Kidney epithelial cell (primary cell): ENCODE results near the gene FABP7. TPM values are rescaled to one million over a fixed set of nuclear protein-coding genes. Genes with fewer than 3 reads are reported as not detected.

Experiments used
- DNase-seq: peaks from one replicate; pipeline ENCODE4 v3.0.0-alpha.2; 2010; ENCODE audit warnings: low read depth
- H3K27me3 ChIP-seq: 2 replicates; pipeline ENCODE4 v1.6.0; 2011; ENCODE audit warnings: low read length; ENCODE audit not compliant: control insufficient read depth, insufficient read depth
- H3K36me3 ChIP-seq: 2 replicates; pipeline ENCODE4 v1.5.1; 2011; ENCODE audit warnings: low read length; ENCODE audit not compliant: control insufficient read depth, insufficient read depth
- H3K4me3 ChIP-seq: 2 replicates; pipeline ENCODE4 v1.5.1; 2011; ENCODE audit warnings: low read depth, mild to moderate bottlenecking, control low read depth, low read length
- total RNA-seq: library from RNA; depleted of rRNA; stranded (reverse); fragments of >200 nt; gene quantifications from 2 replicates; pipeline ENCODE4 v1.2.3, GENCODE V29; 2015
- TF ChIP-seq, protein P1 (sequence below): IDR thresholded peaks from 2 replicates; pipeline ENCODE4 v1.5.1; 2011; ENCODE audit warnings: mild to moderate bottlenecking, moderate library complexity, low read length, control low read depth, inconsistent platforms; ENCODE audit not compliant: insufficient read depth, poor library complexity, severe bottlenecking

Gene FABP7
- total RNA-seq, result not detected in 2 replicates

DNA sequence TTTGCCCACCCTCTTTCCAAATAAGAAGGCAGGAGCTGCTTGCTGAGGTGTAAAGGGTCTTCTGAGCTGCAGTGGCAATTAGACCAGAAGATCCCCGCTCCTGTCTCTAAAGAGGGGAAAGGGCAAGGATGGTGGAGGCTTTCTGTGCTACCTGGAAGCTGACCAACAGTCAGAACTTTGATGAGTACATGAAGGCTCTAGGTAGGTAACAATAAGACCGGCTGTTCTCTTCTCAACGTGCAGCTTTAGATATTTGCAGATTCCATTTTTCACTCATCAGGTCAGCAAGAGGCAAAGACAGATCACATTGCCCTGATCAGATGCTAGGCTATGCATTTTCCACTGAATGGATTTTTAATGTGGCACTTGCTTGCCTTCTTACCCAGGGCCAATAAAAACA is at the start of gene FABP7:
TSS of gene FABP7 (plus strand) at position 50 of the 400 bp plus-strand sequence. CDS start at position 129, 79 bp downstream.
- H3K36me3 ChIP-seq, result no peaks in the 10 kb centered on the region
- DNase-seq, result no peak
- no peak within 1 kb of the TSS for H3K4me3 ChIP-seq
- H3K27me3 ChIP-seq, result no peaks in the 10 kb centered on the region
- TF ChIP-seq, protein P1, sequence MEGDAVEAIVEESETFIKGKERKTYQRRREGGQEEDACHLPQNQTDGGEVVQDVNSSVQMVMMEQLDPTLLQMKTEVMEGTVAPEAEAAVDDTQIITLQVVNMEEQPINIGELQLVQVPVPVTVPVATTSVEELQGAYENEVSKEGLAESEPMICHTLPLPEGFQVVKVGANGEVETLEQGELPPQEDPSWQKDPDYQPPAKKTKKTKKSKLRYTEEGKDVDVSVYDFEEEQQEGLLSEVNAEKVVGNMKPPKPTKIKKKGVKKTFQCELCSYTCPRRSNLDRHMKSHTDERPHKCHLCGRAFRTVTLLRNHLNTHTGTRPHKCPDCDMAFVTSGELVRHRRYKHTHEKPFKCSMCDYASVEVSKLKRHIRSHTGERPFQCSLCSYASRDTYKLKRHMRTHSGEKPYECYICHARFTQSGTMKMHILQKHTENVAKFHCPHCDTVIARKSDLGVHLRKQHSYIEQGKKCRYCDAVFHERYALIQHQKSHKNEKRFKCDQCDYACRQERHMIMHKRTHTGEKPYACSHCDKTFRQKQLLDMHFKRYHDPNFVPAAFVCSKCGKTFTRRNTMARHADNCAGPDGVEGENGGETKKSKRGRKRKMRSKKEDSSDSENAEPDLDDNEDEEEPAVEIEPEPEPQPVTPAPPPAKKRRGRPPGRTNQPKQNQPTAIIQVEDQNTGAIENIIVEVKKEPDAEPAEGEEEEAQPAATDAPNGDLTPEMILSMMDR, result no peak

GRCh38 chr6:122730334-122730733 is 49.2 kb upstream of the FABP7 start:
- no peak overlapping the region for H3K4me3 ChIP-seq
- DNase-seq, result no peak
- TF ChIP-seq, protein P1, result no peak
- H3K36me3 ChIP-seq, result no peaks in the 10 kb centered on the region
- no peaks in the 10 kb centered on the region for H3K27me3 ChIP-seq

DNA sequence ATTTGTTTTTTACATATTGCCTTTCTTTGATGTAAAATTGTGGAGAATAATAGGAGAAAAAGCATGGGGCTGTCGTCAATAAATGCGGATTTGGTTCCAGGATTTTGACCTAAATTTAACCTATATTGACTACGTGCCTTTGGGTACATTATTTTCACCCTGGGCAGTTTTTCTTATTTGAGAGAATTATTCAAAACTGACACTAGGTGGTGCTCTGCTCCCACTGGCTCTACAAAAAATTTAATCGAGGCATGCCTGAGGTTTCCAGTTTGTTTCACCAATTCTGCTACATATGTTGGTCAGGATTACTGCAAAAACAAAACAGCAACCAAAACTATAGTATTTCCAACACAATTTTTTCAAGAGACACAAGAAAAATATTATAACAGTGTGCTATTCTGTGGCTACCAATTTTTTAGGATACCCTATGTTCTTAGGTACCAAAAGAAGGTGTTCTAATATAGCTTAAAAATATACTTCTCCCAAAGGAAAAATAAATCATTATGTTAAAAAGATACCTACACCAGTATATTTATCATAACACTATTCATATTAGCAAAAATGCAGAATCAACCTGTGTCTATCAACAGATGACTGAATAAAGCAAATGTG is 48.6 kb upstream of the FABP7 start:
- TF ChIP-seq, protein P1, result peak; percentile 72
- no peak for DNase-seq
- no peaks in the 10 kb centered on the region for H3K36me3 ChIP-seq

GRCh38 chr6:122733259-122733658 is 46.3 kb upstream of the FABP7 start:
- TF ChIP-seq, protein P1, result no peak
- Histone ChIP-seq H3K4me3 (no peak overlapping the region), H3K27me3 (no peaks in the 10 kb centered on the region), H3K36me3 (no peaks in the 10 kb centered on the region)
- no peak for DNase-seq

More for the DNA sequence above, 48.6 kb upstream of the FABP7 start:
- Histone ChIP-seq H3K4me3 (no peak overlapping the region), H3K27me3 (no peaks in the 10 kb centered on the region)

DNA sequence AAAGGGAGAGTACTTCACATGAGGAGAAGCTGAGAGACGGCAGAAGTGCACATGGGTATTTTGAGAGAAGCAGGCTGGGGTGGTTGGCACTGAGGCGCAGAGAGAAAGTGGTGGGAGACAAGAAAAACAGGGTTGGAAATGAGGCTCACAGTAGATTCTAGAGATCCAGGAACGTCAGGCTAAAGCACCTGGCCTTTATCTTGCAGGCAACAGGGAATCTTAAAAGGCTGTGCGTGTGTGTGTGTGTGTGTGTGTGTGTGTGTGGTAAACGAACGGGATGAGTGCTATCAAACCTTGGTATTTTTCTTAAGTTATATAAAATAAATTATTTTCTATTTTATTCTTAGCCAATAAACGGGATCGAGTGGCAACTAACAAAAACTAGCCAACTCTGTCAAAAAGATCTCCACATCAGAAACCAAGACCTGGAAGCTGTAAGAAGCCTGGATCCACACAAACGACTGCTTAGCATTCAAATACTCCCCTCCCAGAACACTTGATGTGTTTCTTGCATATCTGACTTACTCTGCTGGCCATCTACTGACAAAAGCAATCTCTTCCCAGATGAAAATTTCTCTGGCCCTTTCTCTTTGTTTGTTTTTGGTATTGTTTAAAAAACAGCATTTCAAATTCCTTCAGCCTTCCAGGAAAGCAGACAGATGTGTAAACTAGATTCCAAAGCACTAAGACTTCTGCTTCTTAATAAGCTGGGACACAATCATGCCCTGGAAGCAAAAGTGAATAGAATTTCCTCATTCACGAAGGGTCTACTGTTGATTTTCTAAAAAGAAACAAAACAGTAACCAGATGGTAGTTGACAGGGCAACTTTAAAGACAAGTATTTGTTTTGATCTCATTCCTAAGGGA is 44.8 kb upstream of the FABP7 start:
- DNase-seq, result no peak
- Histone ChIP-seq H3K36me3 (no peaks in the 10 kb centered on the region), H3K4me3 (no peak overlapping the region), H3K27me3 (no peaks in the 10 kb centered on the region)
- TF ChIP-seq, protein P1, result no peak

GRCh38 chr6:122735582-122735981 is 43.9 kb upstream of the FABP7 start:
- Histone ChIP-seq H3K27me3 (no peaks in the 10 kb centered on the region), H3K36me3 (no peaks in the 10 kb centered on the region), H3K4me3 (no peak overlapping the region)
- DNase-seq, result no peak
- TF ChIP-seq, protein P1, result no peak
